Ovary (tissue), 9 donors: ENCODE measurements around the gene NEIL1. TPM values are rescaled to one million over a fixed set of nuclear protein-coding genes. Genes with fewer than 3 reads are reported as not detected.
"Not testable (repeated sequence)": the region's sequence is repeated elsewhere in the genome, so short reads cannot be mapped to it uniquely, and the experiment has no call there.

Source experiments
- DNase-seq, 5 donors: peaks; one replicate each; pipeline ENCODE4 v3.0.0-alpha.2; 2019 to 2020
- H3K27ac ChIP-seq, 2 donors: fragments of 200-600 bp; one replicate each; pipeline versions ENCODE4 v1.5.1 to v1.8.0; 2019 to 2022
- H3K27me3 ChIP-seq: fragments of 200-600 bp; one replicate; pipeline ENCODE4 v1.8.0; 2022
- H3K36me3 ChIP-seq: fragments of 200-600 bp; sonication (generic); one replicate; pipeline ENCODE4 v1.5.1; 2019
- H3K4me1 ChIP-seq: one replicate; pipeline ENCODE4 v1.8.1; 2013; ENCODE audit warnings: mild to moderate bottlenecking, moderate library complexity; ENCODE audit not compliant: insufficient read depth
- H3K4me3 ChIP-seq: fragments of 200-600 bp; sonication (generic); one replicate; pipeline ENCODE4 v1.5.1; 2017
- H3K9me3 ChIP-seq, 2 donors: fragments of 200-600 bp in 1 of 2; sonication (generic) in 1 of 2; one replicate each; pipeline versions ENCODE4 v1.5.1 to v1.8.1; 2013 to 2019; ENCODE audit warnings: mild to moderate bottlenecking in 1 of 2, moderate library complexity in 1 of 2
- CTCF ChIP-seq, 3 donors: fragments of 450-650 bp in 2 of 3; fragments of 200-600 bp in 1 of 3; IDR thresholded peaks; one replicate each; pipeline versions ENCODE4 v1.5.1 to v1.8.0; 2016 to 2022; ENCODE audit warnings: antibody characterized with exemption in 3 of 3, mild to moderate bottlenecking in 1 of 3
- EP300 ChIP-seq: sonication (generic); formaldehyde crosslinking; IDR thresholded peaks from one replicate; pipeline ENCODE4 v1.6.1; 2017; ENCODE audit warnings: antibody characterized with exemption
- POLR2A ChIP-seq: fragments of 450-650 bp; IDR thresholded peaks from one replicate; pipeline ENCODE4 v1.6.1; 2017; ENCODE audit warnings: antibody characterized with exemption, mild to moderate bottlenecking, moderate library complexity
- WGBS, 3 donors: extraction: QIAGEN DNeasy Blood & Tissue Kit in 1 of 3; methylation state at CpG; one replicate each; pipeline versions ENCODE4 v1.1.5 to v1.1.7; 2013 to 2017; 5-methylcytosine and 5-hydroxymethylcytosine counted together
- intact Hi-C, 4 donors: fragments of 100-400 bp; cut with DNase I; formaldehyde crosslinking; loops; one replicate each; pipeline versions ENCODE4 v1.11.0 to v1.15.1; 2022 to 2023
- polyA plus RNA-seq, 2 donors: library from polyadenylated mRNA; stranded (reverse); fragments of 200-250 nt in 1 of 2; fragments of 350-450 nt in 1 of 2; fragmentation: Illumina TruSeq in 1 of 2; extraction: RNeasy Lipid Tissue Mini Kit (QIAGEN cat#74804) in 1 of 2; gene quantifications; one replicate each; pipeline ENCODE4 v1.2.3, GENCODE V29; 2013 to 2014
- total RNA-seq, 7 donors: library from RNA; depleted of rRNA in 2 of 7; stranded (reverse); fragments of >200 nt in 2 of 7; fragmentation: NEBNext Ultra II Directional in 3 of 7; extraction: Animal tissue kit (Norgen Biotek cat#: 25700) in 3 of 7; gene quantifications; one replicate each; pipeline versions ENCODE4 v1.1.0 to v1.2.4, GENCODE V29; 2016 to 2023
- donor health status: DM: no; HTN: no; CAD: no; lungs with moderate emphysema.
- donor health status: DM: no; HTN: no; CAD: no.
- donor health status: Bipolar disorder and iron deficiency.
- donor health status: DM: yes; HTN: yes; CAD: no.
- donor health status: DM: no; HTN: no; CAD: no.
- donor health status: DM: yes; HTN: yes; CAD: no.

NEIL1 gene
- total and polyA plus RNA-seq, 9 donors = 8.1 to 80.2 (median 31.5) TPM

GRCh38 chr15:75327491-75327890, 19.3 kb upstream of the NEIL1 start:
- Histone ChIP-seq H3K27ac (no peak overlapping the region), H3K4me3 (no peak overlapping the region), H3K27me3 (no peaks in the 10 kb centered on the region), H3K36me3 (no peaks in the 10 kb centered on the region), H3K9me3 (no peaks in the 10 kb centered on the region), H3K4me1 (no peaks in the 10 kb centered on the region)
- TF ChIP-seq EP300 (no peak), CTCF (IDR thresholded peaks at IDR 0.05) (no peak), POLR2A (no peak)
- WGBS, 3 donors = 82 to 91% (median 84%) methylated on average over 3 of the region's 3 CpGs
- no peak for DNase-seq
- intact Hi-C loops = loop anchor here in 1 of 4 donors (10.0 kb wide), 1 partner anchor 93 kb away; no protein-coding TSS in a partner anchor

DNA sequence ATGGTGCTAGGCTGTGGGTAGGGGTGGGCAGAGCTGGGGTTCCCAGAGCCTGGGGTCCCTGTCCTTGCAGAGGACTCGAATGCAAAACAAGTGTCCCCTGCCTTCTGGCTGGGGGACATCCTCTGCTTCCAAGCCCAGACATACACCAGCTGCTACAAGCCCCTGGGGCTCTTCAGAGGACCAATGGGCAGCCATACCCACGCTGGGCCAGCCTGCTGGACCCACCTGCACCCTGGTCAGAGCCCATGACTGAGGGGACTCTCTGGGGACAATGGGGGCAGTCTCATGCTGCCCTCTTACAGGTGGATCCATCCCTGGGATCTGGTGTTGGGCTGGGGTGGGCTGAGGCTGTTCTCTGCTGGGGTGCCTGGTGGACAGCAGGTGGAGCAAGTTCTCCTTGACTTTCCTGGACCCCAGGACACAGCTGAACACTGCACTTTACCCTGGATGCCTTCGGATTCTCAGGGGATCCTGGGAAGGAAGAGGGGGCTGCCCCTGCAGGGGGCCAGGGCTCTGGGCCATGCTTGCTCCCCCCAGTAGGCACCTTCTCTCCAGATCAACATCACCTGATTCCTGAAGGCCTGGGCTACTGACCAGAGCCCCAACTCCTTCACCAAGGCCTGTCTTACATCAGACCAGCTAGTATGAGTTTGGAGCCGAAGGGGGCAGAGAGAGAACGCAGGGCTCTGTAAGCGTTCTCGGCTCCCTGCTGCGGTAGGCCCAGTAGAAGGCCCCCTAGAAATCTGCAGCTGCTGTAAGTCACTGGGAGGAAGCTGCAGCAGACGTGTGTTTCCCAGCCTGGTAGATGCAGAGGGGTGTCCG, 18.1 kb upstream of the NEIL1 start:
- 69 to 71% (median 70%) methylated on average over 10 of the region's 10 CpGs for WGBS, 3 donors
- no peaks in the 10 kb centered on the region for H3K4me1 ChIP-seq
- H3K9me3 ChIP-seq = no peaks in the 10 kb centered on the region
- H3K27me3 ChIP-seq = no peaks in the 10 kb centered on the region
- DNase-seq = no peak
- intact Hi-C loops = loop anchor here in 1 of 4 donors (10.0 kb wide), 1 partner anchor 94 kb away; no protein-coding TSS in a partner anchor
- TF ChIP-seq POLR2A = no peak
- no peak for TF ChIP-seq EP300
- no peak for TF ChIP-seq CTCF (IDR thresholded peaks at IDR 0.05)
- no peak overlapping the region for H3K4me3 ChIP-seq
- no peaks in the 10 kb centered on the region for H3K36me3 ChIP-seq
- H3K27ac ChIP-seq = no peak overlapping the region

DNA sequence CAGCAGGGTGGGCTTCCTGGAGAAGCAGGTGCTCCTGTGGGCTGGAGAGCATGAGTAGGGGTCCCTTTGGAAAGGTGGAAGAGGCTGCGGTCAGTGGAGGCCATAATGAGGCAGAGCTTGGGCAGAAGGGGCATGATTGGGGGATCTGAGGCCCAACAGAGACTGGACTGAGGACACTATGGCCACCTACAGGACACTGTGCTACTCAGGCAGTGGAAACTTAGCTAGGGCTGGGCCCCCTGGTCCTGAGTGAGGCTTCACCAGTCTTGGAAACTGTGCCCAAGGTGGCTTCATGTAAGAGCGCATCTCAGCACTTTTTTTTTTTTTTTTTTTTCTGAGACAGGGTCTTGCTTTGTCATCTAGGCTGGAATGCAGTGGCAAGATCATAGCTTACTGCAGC, 17.3 kb upstream of the NEIL1 start:
- TF ChIP-seq POLR2A (no peak), CTCF (IDR thresholded peaks at IDR 0.05) (no peak), EP300 (no peak)
- WGBS, 3 donors = 79 to 94% (median 84%) methylated on average over 2 of the region's 2 CpGs
- Histone ChIP-seq H3K4me1 (no peaks in the 10 kb centered on the region), H3K4me3 (no peak overlapping the region), H3K36me3 (no peaks in the 10 kb centered on the region), H3K27me3 (no peaks in the 10 kb centered on the region), H3K9me3 (no peaks in the 10 kb centered on the region), H3K27ac (no peak overlapping the region)
- no peak for DNase-seq
- intact Hi-C loops = loop anchor here in 1 of 4 donors (10.0 kb wide), 1 partner anchor 95 kb away; no protein-coding TSS in a partner anchor

DNA sequence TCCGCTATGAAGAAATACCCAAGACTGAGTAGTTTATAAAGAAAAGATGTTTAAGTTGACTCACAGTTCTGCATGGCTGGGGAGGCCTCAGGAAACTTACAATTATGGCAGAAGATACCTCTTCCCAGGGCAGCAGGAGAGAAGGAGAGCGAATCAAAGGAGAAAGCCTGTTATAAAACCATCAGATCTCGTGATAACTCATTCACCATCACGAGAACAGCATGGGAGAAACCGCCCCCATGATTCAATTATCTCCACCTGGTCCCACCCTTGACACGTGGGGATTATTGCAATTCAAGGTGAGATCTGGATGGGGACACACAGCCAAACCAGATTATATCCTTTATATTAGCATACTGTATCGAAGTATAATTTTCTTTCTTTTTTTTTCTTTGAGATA, 14.7 kb upstream of the NEIL1 start:
- WGBS, 3 donors = 63 to 66% (median 65%) methylated on average over 7 of the region's 7 CpGs
- H3K4me1 ChIP-seq, intact Hi-C loops, H3K4me3 ChIP-seq, H3K36me3 ChIP-seq, H3K9me3 ChIP-seq, H3K27me3 ChIP-seq, DNase-seq, H3K27ac ChIP-seq: not testable (repeated sequence)

DNA sequence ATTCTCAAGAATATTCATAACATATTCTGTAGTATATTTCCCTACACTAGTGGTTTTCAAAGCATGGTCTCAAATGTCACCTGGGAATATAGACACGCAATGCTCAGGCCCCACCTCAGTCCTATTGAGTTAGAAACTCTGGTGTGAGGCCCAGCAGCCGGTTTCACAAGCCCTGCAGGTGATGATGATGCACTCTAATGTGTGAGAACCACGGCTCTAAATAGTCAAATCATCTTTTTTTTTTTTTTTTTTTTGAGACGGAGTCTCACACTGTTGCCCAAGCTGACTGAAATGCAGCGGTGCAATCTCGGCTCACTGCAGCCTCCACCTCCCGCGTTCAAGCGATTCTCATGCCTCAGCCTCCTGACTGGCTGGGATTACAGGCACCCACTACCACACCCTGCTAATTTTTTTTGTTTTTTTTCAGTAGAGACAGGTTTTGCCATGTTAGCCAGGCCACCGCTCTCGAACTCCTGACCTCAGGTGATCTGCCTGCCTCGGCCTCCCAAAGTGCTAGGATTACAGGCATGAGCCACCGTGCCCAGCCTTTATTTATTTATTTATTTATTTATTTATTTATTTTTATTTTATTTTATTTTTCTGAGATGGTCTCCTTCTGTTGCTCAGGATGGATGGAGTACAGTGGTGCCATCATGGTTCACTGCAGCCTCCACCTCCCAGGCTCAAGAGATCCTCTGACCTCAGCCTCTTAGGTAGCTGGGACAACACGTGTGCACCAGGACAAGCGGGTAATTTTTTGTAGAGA, 13.0 kb upstream of the NEIL1 start:
- H3K4me3 ChIP-seq, H3K9me3 ChIP-seq, H3K4me1 ChIP-seq, H3K27ac ChIP-seq, H3K27me3 ChIP-seq, DNase-seq, intact Hi-C loops, H3K36me3 ChIP-seq: not testable (repeated sequence)
- 89 to 91% (median 90%) methylated on average over 15 of the region's 15 CpGs for WGBS, 3 donors
